Measurements from ENCODE around the gene TBL1X. TPM values are rescaled to one million over a fixed set of nuclear protein-coding genes. Genes with fewer than 3 reads are reported as not detected.

The TBL1X gene
- total and polyA plus RNA-seq, 2 experiments from 2014 or later, result 8.7 to 26.9 TPM

GRCh38 chrX:9471571-9471985 is 6.7 kb downstream of the TBL1X start:
- Histone ChIP-seq H3K4me3 (no peak overlapping the region), H3F3A (replicated peaks; ENCODE audit: low read depth) (no peaks in the 10 kb centered on the region), H3K9me2 (ENCODE audit: insufficient read depth) (no peaks in the 10 kb centered on the region), H3K4me2 (no peak overlapping the region), H3K27me3 (ENCODE audit: insufficient read depth) (peaks cover 10% of the 10 kb centered on the region; the same call in 1 of the 2 replicates), H4K20me1 (replicated peaks; ENCODE audit: insufficient read depth) (peaks cover 3% of the 10 kb centered on the region; the same call in 1 of the 2 replicates), H3K79me2 (replicated peaks; ENCODE audit: insufficient read depth) (peaks cover 95% of the 10 kb centered on the region), H3K27ac (ENCODE audit: low read depth) (no peak overlapping the region), H2AFZ (no peak overlapping the region), H3K4me1 (ENCODE audit: insufficient read depth) (peaks cover 14% of the 10 kb centered on the region; the same call in 1 of the 2 replicates), H3K36me3 (ENCODE audit: insufficient read depth) (no peaks in the 10 kb centered on the region)
- Mint-ChIP-seq H3K4me1 (peaks cover 10% of the 10 kb centered on the region), H3K4me3 (no peak overlapping the region), H3K27me3 (ENCODE audit: insufficient read depth, low read depth, poor library complexity) (no peaks in the 10 kb centered on the region), H3K36me3 (ENCODE audit: low read depth) (peaks cover 9% of the 10 kb centered on the region; the same call in 2 of the 3 replicates), H3K27ac (no peak overlapping the region), H3K9me3 (no peaks in the 10 kb centered on the region)
- no peak for DNase-seq (ENCODE audit: low spot score)
- no peak for ATAC-seq
- TF ChIP-seq STAT1 (IDR thresholded peaks at IDR 0.05; ENCODE audit: unreplicated experiment) (no peak), ZNF114 (CRISPR knock-in tag; IDR thresholded peaks at IDR 0.05) (no peak), EZH2 (IDR thresholded peaks at IDR 0.05; ENCODE audit: low read depth, unreplicated experiment) (no peak), ZNF331 (CRISPR knock-in tag; IDR thresholded peaks at IDR 0.05; ENCODE audit: low read depth) (no peak), POLR2AphosphoS5 (IDR thresholded peaks at IDR 0.05; ENCODE audit: low read depth) (no peak), CREB1 (CRISPR knock-in tag; IDR thresholded peaks at IDR 0.05; ENCODE audit: low read depth) (no peak), ZNF462 (CRISPR knock-in tag; IDR thresholded peaks at IDR 0.05) (no peak), JUNB (IDR thresholded peaks at IDR 0.05; ENCODE audit: unreplicated experiment) (no peak), EZH2phosphoT487 (IDR thresholded peaks at IDR 0.05; ENCODE audit: unreplicated experiment) (no peak), NANOG (IDR thresholded peaks at IDR 0.05; ENCODE audit: borderline replicate concordance) (no peak)
- TF ChIP-seq, protein P1, sequence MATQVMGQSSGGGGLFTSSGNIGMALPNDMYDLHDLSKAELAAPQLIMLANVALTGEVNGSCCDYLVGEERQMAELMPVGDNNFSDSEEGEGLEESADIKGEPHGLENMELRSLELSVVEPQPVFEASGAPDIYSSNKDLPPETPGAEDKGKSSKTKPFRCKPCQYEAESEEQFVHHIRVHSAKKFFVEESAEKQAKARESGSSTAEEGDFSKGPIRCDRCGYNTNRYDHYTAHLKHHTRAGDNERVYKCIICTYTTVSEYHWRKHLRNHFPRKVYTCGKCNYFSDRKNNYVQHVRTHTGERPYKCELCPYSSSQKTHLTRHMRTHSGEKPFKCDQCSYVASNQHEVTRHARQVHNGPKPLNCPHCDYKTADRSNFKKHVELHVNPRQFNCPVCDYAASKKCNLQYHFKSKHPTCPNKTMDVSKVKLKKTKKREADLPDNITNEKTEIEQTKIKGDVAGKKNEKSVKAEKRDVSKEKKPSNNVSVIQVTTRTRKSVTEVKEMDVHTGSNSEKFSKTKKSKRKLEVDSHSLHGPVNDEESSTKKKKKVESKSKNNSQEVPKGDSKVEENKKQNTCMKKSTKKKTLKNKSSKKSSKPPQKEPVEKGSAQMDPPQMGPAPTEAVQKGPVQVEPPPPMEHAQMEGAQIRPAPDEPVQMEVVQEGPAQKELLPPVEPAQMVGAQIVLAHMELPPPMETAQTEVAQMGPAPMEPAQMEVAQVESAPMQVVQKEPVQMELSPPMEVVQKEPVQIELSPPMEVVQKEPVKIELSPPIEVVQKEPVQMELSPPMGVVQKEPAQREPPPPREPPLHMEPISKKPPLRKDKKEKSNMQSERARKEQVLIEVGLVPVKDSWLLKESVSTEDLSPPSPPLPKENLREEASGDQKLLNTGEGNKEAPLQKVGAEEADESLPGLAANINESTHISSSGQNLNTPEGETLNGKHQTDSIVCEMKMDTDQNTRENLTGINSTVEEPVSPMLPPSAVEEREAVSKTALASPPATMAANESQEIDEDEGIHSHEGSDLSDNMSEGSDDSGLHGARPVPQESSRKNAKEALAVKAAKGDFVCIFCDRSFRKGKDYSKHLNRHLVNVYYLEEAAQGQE (IDR thresholded peaks at IDR 0.05; ENCODE audit: unreplicated experiment), result no peak
- TF ChIP-seq, protein P2, sequence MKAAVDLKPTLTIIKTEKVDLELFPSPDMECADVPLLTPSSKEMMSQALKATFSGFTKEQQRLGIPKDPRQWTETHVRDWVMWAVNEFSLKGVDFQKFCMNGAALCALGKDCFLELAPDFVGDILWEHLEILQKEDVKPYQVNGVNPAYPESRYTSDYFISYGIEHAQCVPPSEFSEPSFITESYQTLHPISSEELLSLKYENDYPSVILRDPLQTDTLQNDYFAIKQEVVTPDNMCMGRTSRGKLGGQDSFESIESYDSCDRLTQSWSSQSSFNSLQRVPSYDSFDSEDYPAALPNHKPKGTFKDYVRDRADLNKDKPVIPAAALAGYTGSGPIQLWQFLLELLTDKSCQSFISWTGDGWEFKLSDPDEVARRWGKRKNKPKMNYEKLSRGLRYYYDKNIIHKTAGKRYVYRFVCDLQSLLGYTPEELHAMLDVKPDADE (IDR thresholded peaks at IDR 0.05), result no peak
- TF ChIP-seq, protein P3, sequence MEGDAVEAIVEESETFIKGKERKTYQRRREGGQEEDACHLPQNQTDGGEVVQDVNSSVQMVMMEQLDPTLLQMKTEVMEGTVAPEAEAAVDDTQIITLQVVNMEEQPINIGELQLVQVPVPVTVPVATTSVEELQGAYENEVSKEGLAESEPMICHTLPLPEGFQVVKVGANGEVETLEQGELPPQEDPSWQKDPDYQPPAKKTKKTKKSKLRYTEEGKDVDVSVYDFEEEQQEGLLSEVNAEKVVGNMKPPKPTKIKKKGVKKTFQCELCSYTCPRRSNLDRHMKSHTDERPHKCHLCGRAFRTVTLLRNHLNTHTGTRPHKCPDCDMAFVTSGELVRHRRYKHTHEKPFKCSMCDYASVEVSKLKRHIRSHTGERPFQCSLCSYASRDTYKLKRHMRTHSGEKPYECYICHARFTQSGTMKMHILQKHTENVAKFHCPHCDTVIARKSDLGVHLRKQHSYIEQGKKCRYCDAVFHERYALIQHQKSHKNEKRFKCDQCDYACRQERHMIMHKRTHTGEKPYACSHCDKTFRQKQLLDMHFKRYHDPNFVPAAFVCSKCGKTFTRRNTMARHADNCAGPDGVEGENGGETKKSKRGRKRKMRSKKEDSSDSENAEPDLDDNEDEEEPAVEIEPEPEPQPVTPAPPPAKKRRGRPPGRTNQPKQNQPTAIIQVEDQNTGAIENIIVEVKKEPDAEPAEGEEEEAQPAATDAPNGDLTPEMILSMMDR (conservative IDR thresholded peaks at IDR 0.05; ENCODE audit: low read depth in 2 of 2), result no peak

Data from GM23338 (cell line).